ENCODE measurements around the gene CLTRN. TPM values are rescaled to one million over a fixed set of nuclear protein-coding genes. Genes with fewer than 3 reads are reported as not detected.

Gene CLTRN
- total RNA-seq, 1 donor from 2014 or later = not detected

DNA sequence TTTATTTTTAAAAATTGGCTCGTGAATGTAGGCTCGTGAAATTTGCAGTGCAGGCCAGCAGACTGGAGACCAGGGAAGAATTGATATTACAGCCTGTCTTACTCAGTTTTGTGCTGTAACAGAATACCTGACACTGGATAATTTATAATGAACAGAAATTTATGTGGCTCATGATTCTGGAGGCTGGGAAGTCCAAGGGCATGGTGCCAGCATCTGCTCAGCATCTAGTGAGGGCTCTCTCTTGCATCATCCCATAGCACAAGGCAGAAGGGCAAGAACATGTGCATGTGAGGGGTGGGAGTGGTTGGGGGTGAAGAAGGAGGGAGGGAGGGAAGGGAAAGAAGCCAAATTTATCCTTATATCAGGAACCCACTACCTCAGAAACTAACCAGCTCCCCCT, 13.7 kb upstream of the CLTRN start:
- intact Hi-C loops (cut with DNase I) = loop anchor here (5.0 to 10.0 kb wide), 2 partner anchors 344 to 1646 kb away; partner anchors contain the start of gene PIGA
- DNase-seq (ENCODE audit: low spot score in 2 of 2) = no peak
- no peak overlapping the region for H3K4me3 ChIP-seq
- no peak overlapping the region for H3K27ac ChIP-seq
- H3K9me3 ChIP-seq = no peaks in the 10 kb centered on the region
- peaks cover 0 to 8% of the 10 kb centered on the region in 2 donors for H3K4me1 ChIP-seq
- H3K27me3 ChIP-seq = no peaks in the 10 kb centered on the region
- TF ChIP-seq, protein P1, sequence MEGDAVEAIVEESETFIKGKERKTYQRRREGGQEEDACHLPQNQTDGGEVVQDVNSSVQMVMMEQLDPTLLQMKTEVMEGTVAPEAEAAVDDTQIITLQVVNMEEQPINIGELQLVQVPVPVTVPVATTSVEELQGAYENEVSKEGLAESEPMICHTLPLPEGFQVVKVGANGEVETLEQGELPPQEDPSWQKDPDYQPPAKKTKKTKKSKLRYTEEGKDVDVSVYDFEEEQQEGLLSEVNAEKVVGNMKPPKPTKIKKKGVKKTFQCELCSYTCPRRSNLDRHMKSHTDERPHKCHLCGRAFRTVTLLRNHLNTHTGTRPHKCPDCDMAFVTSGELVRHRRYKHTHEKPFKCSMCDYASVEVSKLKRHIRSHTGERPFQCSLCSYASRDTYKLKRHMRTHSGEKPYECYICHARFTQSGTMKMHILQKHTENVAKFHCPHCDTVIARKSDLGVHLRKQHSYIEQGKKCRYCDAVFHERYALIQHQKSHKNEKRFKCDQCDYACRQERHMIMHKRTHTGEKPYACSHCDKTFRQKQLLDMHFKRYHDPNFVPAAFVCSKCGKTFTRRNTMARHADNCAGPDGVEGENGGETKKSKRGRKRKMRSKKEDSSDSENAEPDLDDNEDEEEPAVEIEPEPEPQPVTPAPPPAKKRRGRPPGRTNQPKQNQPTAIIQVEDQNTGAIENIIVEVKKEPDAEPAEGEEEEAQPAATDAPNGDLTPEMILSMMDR (IDR thresholded peaks at IDR 0.05) = no peak
- H3K36me3 ChIP-seq = peaks cover 0 to 4% of the 10 kb centered on the region in 2 donors

DNA sequence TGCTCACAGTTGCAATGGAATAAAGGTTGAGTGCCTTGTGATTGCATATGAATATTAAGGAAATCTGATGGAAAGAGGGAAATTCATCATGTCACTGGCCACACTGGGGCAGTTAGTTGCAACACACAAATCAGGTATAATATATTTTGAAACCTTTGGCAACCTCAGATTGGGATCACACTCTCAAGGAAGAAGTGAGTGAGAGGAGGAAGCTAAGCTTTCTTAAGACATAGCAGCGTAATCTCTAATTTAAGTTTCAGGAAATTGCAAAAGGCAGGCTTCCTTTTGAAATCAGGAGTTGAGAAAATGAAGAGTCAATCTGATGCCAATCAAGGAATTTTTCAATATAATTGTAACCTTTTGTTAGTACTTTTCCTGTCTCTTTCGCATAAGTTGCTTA, 12.3 kb upstream of the CLTRN start:
- Histone ChIP-seq H3K9me3 (no peaks in the 10 kb centered on the region), H3K4me3 (peak overlapping the region in 1 of 2 donors; percentile 80), H3K27me3 (no peaks in the 10 kb centered on the region), H3K4me1 (peaks cover 0 to 8% of the 10 kb centered on the region in 2 donors), H3K36me3 (peaks cover 0 to 4% of the 10 kb centered on the region in 2 donors), H3K27ac (no peak overlapping the region)
- no peak for DNase-seq (ENCODE audit: low spot score in 2 of 2)
- intact Hi-C loops (cut with DNase I) = loop anchor here (5.0 to 10.0 kb wide), 2 partner anchors 342 to 1645 kb away; partner anchors contain the start of gene PIGA
- TF ChIP-seq, protein P1 (IDR thresholded peaks at IDR 0.05) = no peak

DNA sequence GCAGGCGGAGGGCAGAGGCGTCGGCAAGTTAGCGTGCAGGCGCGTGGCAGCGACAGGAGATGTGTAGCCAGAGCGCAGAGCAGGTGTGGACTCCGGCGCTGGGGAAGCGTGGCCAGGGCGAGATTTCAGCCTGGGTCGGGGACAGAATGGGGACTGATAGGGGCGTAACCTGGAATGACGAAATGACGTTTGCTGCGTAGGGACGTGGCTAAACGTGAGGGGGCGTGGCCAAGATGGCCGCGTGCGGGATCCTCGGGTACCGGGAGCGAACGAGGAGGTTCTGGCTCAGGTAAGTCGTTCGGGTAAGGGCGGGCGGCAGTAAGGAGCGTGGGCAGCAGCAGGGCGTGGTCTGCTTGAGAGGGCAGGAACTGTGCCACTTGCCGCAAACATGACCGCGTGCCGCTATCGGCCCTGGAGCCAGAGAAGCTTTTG, 10.9 kb upstream of the CLTRN start:
- no peaks in the 10 kb centered on the region for H3K27me3 ChIP-seq
- TF ChIP-seq, protein P1 (IDR thresholded peaks at IDR 0.05) = no peak
- peak overlapping the region; percentile 97 to 99 for H3K27ac ChIP-seq
- intact Hi-C loops (cut with DNase I) = loop anchor here (1.0 to 10.0 kb wide), 10 partner anchors 63 to 1777 kb away; partner anchors contain the start of genes AP1S2, CA5B, PIGA and PIR
- H3K4me3 ChIP-seq = peak overlapping the region; percentile 80 to 87
- no peaks in the 10 kb centered on the region for H3K36me3 ChIP-seq
- peak; percentile 42 to 91 for DNase-seq (ENCODE audit: low spot score in 2 of 2)
- no peaks in the 10 kb centered on the region for H3K9me3 ChIP-seq
- peaks cover 0 to 8% of the 10 kb centered on the region in 2 donors for H3K4me1 ChIP-seq

DNA sequence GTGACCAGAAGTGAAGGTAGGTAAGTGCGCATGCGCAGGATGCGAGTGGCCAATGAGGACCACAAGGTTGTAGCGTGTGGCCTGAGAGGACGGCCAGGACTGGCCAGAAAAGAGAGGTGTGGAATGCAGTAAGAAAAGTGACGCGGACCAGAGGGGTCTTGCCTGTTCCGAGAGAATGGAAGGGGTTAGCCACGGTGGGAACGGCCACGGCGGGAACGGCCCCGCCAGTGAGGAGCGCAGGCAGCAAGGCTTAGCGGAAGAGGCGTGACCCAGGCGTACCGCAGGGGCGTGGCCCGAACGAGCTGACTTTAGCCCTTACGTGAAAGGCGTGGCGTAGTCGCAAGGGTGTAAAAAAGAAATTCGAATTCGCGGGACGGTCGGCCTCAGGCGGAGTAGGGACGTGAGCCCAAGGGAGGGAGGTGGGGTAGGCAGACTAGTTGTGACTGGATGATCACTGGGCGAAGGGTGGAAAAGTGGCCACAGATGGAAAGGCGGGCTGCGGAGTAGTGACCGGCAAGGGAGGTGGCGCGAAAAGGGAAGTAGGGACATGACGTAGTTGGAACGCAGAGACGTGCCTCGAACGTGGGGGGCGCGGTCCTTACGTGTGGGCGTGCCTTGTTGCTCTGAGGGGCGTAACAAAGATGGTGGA, 10.4 kb upstream of the CLTRN start:
- no peaks in the 10 kb centered on the region for H3K27me3 ChIP-seq
- peak; percentile 94 to 99 for DNase-seq (ENCODE audit: low spot score in 2 of 2)
- peak overlapping the region; percentile 80 to 87 for H3K4me3 ChIP-seq
- intact Hi-C loops (cut with DNase I) = loop anchor here (1.0 to 10.0 kb wide), 10 partner anchors 63 to 1776 kb away; partner anchors contain the start of genes AP1S2, CA5B, PIGA and PIR
- TF ChIP-seq, protein P1 (IDR thresholded peaks at IDR 0.05) = no peak
- peak overlapping the region; percentile 97 to 99 for H3K27ac ChIP-seq
- H3K9me3 ChIP-seq = no peaks in the 10 kb centered on the region
- H3K36me3 ChIP-seq = no peaks in the 10 kb centered on the region
- peaks cover 0 to 8% of the 10 kb centered on the region in 2 donors for H3K4me1 ChIP-seq

DNA sequence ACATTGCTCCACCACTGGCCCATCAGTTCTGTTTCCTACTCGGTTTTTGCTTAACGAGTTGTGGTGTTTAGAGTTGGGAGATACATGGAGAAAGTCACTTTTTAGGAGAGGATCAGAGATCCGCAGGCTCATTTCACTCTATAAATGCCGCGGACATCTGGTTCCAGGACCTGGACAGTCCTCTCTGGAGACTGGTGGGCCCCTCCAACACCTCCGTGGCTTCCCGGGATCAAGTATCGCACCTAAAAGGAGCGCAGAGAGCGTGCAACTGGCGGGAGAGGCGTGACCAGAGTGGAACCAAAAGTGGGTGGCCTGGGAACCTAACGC, 9.9 kb upstream of the CLTRN start:
- DNase-seq (ENCODE audit: low spot score in 2 of 2) = no peak
- intact Hi-C loops (cut with DNase I) = loop anchor here (2.0 to 10.0 kb wide), 6 partner anchors 76 to 1776 kb away; partner anchors contain the start of genes PIGA, PIR and SYAP1

More for the DNA sequence above, 9.9 kb upstream of the CLTRN start:
- no peaks in the 10 kb centered on the region for H3K9me3 ChIP-seq
- peak overlapping the region; percentile 97 to 99 for H3K27ac ChIP-seq
- H3K36me3 ChIP-seq = no peaks in the 10 kb centered on the region
- TF ChIP-seq, protein P1 (IDR thresholded peaks at IDR 0.05) = no peak
- peaks cover 0 to 8% of the 10 kb centered on the region in 2 donors for H3K4me1 ChIP-seq
- H3K27me3 ChIP-seq = no peaks in the 10 kb centered on the region
- peak overlapping the region; percentile 80 to 87 for H3K4me3 ChIP-seq
